GM19193 (cell line): ENCODE data around the gene PLB1.

ENCODE experiments used
- POLR2A ChIP-seq: IDR thresholded peaks from 4 replicates; pipeline ENCODE4 v1.6.1; 2011; ENCODE audit not compliant: insufficient read depth, insufficient read length; ENCODE audit errors: extremely low read depth

PLB1 gene

GRCh38 chr2:28557389-28558131, 61.7 kb downstream of the PLB1 start:
- TF ChIP-seq POLR2A: no peak

GRCh38 chr2:28558158-28558820, 62.4 kb downstream of the PLB1 start:
- no peak for TF ChIP-seq POLR2A

- no peak for TF ChIP-seq POLR2A
These were observed 63.1 kb downstream of the PLB1 start for GRCh38 chr2:28558918-28559317.

- no peak for TF ChIP-seq POLR2A
These were observed 68.0 kb downstream of the PLB1 start for GRCh38 chr2:28563869-28564268.

GRCh38 chr2:28564346-28564745, 68.5 kb downstream of the PLB1 start:
- TF ChIP-seq POLR2A: no peak

- no peak for TF ChIP-seq POLR2A
These were observed 69.2 kb downstream of the PLB1 start for GRCh38 chr2:28565033-28565432.

- TF ChIP-seq POLR2A: no peak
These were observed 69.9 kb downstream of the PLB1 start for GRCh38 chr2:28565720-28566295.

GRCh38 chr2:28566521-28567041, 70.7 kb downstream of the PLB1 start:
- TF ChIP-seq POLR2A: no peak

- no peak for TF ChIP-seq POLR2A
These were observed 71.2 kb downstream of the PLB1 start for GRCh38 chr2:28567061-28567471.

- TF ChIP-seq POLR2A: no peak
These were observed 72.2 kb downstream of the PLB1 start for GRCh38 chr2:28568036-28568435.

GRCh38 chr2:28568533-28568932, 72.7 kb downstream of the PLB1 start:
- TF ChIP-seq POLR2A: no peak

- no peak for TF ChIP-seq POLR2A
These were observed 74.6 kb downstream of the PLB1 start for GRCh38 chr2:28570431-28570830.

- TF ChIP-seq POLR2A: no peak
These were observed 80.9 kb downstream of the PLB1 start for GRCh38 chr2:28576714-28577113.

- TF ChIP-seq POLR2A: no peak
These were observed 82.2 kb downstream of the PLB1 start for GRCh38 chr2:28577791-28578680.

- no peak for TF ChIP-seq POLR2A
These were observed 82.9 kb downstream of the PLB1 start for GRCh38 chr2:28578774-28579173.

- TF ChIP-seq POLR2A: no peak
These were observed 83.7 kb downstream of the PLB1 start for GRCh38 chr2:28579606-28580005.

- no peak for TF ChIP-seq POLR2A
These were observed 84.2 kb downstream of the PLB1 start for GRCh38 chr2:28580078-28580477.
